Muscle of arm (tissue), 12 donors: ENCODE data around the gene MMP25. TPM values are rescaled to one million over a fixed set of nuclear protein-coding genes. Genes with fewer than 3 reads are reported as not detected.
"Not testable (repeated sequence)": the region's sequence is repeated elsewhere in the genome, so short reads cannot be mapped to it uniquely, and the experiment has no call there.

Experiments used
- DNase-seq: peaks from one replicate; pipeline ENCODE4 v3.0.0-alpha.2; 2013
- polyA plus RNA-seq, 12 donors: library from polyadenylated mRNA; unstranded; fragments of 120-200 nt; gene quantifications; one replicate each; pipeline ENCODE4 v1.2.1, GENCODE V29; 2013; ENCODE audit not compliant: insufficient read length in 12 of 12

The MMP25 gene
- polyA plus RNA-seq, 12 donors = 1.1 to 5.9 (median 2.0) TPM; not detected in 2

- DNase-seq = not testable (repeated sequence)
Measured at GRCh38 chr16:3072148-3072547, 25.8 kb downstream of the MMP25 start.

DNA sequence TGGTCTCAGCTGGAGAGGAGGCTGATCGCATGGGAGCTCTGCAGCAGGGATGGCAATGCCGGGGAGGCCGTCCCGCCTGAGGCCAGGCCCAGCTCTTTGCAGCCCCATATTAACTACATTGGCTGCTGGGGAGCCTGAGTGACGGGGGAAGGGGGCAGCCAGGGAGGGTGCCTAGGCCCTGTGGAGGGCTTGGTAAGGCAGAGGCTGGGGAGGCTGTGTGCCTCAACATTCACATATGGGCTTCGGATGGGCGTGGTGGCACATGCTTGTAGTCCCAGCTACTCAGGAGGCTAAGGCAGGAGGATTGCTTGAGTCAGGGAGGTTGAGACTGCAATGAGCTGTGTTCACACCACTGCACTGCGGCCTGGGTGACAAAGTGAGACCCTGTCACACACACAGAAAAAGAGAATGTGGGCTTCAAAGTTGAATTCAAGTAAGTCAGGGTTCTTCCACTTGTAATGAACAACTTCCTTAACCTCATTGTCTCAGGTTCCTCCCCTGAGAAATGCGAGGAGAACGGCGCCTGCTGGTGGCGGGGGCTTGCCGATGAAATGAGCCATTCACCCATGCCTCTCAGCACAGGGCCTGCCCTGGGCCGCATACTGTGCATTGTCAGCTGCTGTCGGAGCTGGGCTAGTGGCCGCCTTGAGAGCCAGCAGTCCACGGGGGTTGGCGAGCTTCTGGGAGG, 26.4 kb downstream of the MMP25 start:
- DNase-seq = not testable (repeated sequence)

DNA sequence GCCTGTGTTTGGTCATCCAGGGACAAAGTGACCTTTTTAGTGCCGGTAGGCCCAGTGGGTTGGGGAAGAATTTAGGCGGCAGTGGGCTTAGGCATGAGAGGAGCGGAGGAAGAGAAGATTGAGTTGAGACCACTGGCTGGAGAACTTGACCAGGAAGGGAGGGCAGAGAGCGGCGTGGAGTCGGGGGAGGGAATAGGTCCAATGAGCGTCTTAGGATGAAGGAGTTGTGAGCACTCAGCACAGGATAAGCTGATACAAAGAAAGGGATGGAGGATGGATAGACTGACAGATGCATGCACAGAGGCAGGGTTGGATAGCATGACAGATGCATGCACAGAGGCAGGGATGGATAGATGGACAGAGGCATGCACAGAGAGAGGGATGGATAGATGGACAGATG, 27.1 kb downstream of the MMP25 start:
- DNase-seq = no peak

- DNase-seq = no peak
Measured at GRCh38 chr16:3074860-3075522, 28.6 kb downstream of the MMP25 start.

DNA sequence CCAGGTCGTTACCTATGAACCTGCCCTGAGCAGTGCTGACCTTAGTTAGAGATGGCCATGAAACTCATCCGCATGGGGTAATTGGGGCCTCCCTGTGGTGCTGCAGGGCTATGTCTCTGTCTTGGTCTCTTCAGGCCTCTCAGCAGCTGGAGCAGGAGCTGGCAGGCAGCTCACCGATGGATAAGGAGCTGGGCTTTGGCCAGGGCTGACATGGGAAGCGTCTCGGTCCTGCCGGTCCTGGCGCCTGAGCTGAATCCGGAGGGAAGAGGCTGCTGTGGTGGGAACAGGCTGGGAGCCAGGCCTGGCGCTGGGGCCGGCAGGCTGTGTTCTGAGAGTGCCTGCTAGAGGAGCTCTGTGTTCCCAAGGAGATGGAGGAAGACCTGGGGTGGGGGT, 29.2 kb downstream of the MMP25 start:
- DNase-seq = no peak

DNA sequence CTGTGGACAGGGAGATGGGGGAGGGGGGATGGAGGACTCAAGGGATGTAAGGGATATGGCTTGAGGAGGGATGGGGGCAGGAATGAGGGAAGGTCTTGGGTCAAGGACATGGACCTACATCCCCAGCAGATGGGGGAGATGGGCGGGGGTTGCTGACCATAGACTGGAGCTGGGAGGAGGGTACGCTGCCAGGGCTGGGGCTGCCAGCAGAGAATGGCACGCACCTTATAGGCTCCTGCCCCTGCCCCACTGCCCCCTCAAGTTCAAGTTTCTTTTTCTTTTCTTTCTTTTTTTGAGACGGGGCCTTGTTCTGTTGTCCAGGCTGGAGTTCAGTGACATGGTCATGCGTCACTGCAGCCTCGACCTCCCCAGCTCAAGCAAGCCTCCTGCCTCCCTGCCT, 29.6 kb downstream of the MMP25 start:
- not testable (repeated sequence) for DNase-seq

DNA sequence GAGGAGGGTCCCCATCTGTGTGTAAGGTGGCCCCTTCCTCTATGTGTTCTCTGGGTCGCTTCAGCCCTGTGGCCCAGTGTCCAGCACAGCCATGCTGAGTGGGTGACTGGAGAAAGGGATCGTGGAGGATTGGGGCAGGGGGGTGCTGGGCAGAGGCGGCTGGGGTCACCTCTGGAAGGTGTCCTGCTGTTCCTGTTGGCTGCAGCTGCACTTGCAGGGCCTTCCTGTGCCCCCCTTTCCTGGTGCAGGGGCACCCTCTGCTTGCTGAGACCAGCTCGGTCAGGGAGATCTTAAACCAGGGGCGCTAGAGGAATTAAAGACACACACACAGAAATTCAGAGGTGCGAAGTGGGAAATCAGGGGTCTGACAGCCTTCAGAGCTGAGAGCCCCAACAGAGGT, 30.2 kb downstream of the MMP25 start:
- DNase-seq = no peak

DNA sequence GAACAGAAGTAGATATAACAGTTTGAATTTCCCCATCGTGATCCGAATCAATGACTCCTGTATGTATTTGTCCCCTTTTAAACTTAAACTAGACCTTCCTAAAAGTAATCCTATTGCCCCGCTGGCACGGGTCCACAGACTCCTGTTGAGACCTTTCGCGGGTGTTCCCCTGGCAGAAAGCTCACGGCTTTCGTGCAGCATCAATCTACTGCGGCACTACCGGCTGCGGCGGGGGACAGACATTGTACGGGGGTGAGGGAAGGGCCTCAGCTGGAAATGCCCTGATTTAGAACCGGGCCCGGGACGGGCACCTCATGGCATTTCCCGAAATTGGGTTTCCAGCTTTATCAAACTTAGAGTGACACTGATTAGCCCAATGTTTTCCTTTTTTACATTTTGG, 33.7 kb downstream of the MMP25 start:
- no peak for DNase-seq

- not testable (repeated sequence) for DNase-seq
Measured at GRCh38 chr16:3081957-3082356, 35.6 kb downstream of the MMP25 start.

DNA sequence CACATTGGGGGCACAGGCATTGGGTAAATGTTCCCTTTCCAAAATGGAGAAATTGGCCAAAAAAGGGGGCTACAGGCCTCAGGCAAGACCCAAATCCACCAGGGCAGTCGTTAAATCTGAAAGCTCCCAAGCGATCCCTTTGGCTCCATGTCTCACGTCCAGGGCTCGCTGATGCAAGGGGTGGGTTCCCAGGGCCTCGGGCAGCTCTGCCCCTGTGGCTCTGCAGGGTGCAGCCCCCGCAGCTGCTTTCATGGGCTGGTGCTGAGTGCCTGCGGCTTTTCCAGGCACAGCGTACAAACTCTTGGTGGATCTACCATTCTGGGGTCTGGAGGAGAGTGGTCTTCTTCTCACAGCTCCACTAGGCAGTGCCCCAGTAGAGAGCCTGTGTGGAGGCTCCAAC, 37.0 kb downstream of the MMP25 start:
- not testable (repeated sequence) for DNase-seq

GRCh38 chr16:3084491-3084890, 38.1 kb downstream of the MMP25 start:
- DNase-seq = no peak

- DNase-seq = no peak
Measured at GRCh38 chr16:3084969-3085670, 38.8 kb downstream of the MMP25 start.

DNA sequence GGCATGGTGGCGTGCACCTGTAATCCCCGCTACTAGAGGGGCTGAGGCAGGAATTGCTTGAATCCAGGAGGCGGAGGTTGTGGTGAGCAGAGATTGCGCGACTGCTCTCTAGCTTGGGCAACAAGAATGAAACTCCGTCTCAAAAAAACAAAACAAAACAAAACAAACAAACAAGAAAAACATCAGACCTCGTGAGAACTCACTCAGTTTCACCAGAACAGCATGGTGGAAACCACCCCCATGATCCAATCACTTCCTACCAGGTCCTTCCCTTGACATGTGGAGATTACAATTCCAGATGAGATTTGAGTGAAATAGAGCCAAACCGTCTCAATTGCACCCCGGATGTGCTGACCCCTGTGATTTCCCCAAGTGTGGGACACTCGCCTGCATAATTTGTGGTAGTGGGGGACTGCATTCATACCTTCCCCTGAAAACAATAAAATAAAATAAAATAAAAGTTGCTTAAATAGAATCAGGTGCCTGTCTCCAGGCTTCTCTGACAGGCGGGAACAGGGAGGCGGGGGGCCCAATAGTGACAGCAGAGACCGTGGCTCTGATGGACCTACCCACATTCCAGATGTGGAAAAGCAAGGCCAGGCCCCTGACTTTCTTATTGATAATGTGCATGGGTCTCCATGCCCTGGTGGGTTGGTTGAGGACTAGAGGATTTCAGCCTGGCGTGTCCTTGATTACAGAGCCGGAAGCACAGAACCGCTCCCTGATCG, 39.7 kb downstream of the MMP25 start:
- no peak for DNase-seq

GRCh38 chr16:3086596-3087242, 40.4 kb downstream of the MMP25 start:
- DNase-seq = no peak

DNA sequence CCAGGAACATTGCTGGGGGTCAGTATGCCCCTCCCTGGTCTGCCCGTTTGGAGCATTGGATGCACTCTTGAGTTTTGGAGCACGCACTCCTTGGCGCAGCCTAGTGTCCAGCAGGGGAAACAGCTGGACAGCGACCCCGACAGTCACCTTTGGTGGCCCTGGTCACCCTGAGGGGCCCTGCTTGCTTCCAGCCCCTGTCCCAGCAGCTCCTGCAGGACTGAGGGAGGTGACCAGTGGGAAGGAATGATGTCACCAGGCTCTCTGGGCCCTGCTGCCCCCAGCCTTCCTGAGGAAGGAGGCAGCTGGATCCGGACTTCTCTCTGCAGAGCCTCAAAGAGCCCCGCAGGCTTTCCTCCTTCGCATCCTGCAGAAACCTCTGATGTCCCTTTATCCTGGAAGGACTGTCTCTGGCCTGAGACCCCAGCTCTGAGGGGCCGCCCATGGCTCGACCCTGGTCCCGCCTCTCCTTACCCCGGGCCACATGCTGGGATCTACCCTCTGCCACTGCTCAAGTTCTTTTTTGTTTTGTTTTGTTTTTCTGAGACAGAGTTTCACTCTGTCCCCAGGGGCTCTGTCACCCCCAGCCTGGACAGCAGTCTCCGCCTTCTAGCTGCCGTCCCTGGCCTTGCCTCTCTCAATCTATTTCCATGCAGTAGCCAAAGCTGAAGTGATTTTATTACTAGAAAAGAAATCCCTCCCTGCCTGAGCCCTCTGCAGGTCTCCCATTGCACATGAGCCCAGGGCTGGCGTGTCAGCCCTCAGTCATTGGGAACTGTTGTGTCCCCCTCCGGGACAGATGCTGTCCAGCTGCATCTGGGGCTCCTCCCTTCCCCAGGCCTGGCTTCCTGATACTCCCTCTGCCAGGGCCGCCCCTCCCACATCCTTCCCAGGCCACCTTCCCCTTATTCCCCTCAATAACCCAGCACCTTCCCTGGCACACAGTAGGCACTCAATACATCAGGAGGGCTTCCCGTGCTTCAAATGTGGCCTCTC, 41.2 kb downstream of the MMP25 start:
- DNase-seq = no peak

DNA sequence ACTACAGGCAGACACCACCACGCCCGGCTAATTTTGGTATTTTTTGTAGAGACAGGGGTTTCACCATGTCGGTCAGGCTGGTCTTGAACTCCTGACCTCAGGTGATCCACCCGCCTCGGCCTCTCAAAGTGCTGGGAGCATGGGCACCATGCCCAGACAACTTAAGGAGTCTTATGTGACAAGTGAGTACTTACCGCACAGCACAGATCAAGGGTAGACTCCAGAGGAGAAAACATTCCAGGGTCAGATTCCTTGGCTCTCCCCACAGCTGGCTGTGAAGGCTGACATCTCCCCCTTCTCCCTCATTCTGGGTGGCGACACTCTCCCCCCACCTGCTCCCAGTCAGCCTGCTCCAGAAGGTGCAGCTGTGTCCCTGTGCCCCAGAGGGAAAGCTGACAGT, 42.1 kb downstream of the MMP25 start:
- no peak for DNase-seq

DNA sequence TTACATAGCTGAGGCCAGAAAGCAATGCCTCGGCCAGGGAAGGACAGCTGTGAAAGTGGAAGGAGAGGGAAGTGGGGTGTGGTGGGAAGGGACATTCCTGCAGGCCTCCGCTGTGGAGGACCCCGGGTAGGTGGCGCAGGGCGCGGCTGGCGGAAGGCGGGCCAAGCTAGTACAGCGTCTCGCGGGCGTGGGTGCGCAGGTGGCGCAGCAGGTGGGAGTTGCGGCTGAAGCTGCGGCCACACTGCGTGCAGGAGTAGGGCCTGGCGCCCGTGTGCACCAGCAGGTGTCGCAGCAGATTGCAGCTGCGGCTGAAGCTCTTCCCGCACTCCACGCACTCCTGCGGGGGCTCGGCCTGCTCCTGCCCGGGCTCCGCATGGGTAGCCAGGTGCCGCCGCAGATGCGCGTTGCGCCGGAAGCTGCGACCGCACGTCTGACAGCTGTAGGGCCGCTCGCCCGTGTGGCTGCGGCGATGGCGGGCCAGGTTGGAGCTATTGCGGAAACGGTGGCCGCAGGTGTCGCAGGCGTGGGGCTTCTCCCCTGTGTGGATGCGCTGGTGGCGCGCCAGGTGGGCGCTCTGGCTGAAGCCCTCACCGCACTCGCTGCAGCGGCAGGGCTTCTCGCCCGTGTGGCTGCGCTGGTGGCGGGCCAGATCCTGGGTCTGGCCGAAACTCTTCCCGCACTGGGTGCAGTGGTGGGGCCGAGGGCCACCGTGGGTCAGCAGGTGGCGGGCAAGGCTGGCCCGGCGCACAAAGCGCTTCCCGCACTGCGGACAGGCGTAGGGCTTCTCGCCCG, 42.8 kb downstream of the MMP25 start:
- no peak for DNase-seq

DNA sequence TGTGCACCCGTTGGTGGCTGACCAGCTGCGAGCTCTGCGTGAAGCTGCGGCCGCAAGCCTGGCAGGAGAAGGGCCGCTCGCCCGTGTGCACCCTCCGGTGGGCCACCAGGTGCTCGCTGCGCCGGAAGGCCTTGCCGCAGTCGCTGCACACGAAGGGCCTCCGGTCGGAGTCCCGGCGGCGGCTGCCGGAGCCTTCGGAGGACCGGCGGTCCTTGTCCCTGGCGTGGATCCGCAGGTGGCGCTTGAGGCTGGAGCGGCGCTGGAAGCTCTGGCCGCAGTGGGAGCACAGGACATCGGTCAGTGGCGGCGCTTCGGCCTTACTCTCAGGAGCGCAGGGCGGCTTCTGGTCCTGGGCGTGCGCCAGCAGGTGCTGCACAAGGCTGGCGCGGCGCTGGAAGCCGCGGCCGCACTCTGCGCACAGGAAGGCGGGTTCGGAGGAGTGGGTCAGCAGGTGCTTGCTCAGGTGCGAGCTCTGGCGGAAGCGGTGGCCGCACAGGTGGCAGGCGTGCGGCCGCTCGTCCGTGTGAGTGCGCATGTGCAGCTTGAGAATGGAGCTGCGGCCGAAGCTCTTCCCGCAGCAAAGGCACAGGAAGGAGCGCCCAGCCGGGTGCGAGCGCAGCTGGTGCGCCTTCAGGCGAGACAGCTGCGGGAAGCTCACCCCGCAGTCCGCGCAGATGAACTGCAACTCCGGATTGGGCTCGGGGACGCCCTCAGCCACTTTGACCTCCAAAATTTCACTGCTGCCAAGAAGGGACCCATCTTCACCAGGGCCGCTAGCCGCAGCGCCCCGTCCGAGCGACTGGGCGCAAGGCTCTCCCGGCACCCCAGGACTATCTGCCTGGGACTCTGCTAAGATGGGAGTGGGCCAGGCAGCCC, 43.6 kb downstream of the MMP25 start:
- DNase-seq = no peak

DNA sequence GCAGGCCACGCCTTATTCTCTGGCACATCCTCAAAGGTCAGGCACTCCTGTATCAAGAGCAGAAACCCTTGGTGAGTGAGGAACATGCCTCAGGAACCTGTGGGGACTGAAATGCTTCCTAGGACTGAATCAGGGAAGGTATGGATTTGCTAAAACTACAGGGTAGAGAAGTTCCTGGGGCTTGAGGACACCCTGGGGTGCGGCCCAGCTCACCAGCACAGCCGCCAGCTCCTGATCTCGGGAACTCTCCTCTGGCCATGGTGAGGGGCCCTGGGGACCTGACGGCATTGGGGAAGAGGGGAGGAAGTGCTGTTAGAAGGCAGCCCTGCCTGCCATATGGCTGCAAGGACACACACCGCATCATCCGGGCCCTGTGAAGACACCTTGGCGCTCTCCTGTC, 45.2 kb downstream of the MMP25 start:
- no peak for DNase-seq
